Heart left ventricle (tissue), 16 donors: ENCODE results near the gene ITGB3. TPM values are rescaled to one million over a fixed set of nuclear protein-coding genes. Genes with fewer than 3 reads are reported as not detected.

Experiments
- ATAC-seq, 4 donors: fragments of 200-7000 bp; cut with Tn5 transposase; one replicate each; pipeline ENCODE4 v1.9.1; 2020 to 2022; ENCODE audit warnings: moderate library complexity in 4 of 4, mild to moderate bottlenecking in 3 of 4, moderate number of reproducible peaks in 1 of 4
- DNase-seq, 5 donors: peaks; one replicate each; pipeline ENCODE4 v3.0.0-alpha.2; 2020
- H3K27ac ChIP-seq, 12 donors: fragments of 200-600 bp; sonication (generic) in 4 of 12; one replicate each; pipeline versions ENCODE4 v1.5.0 to v1.8.0; 2016 to 2022; ENCODE audit warnings: mild to moderate bottlenecking in 2 of 12
- H3K27me3 ChIP-seq, 9 donors: fragments of 200-600 bp; sonication (generic) in 2 of 9; one replicate each; pipeline versions ENCODE4 v1.5.1 to v1.8.0; 2016 to 2022; ENCODE audit warnings: mild to moderate bottlenecking in 3 of 9
- H3K36me3 ChIP-seq, 9 donors: fragments of 200-600 bp; sonication (generic) in 2 of 9; one replicate each; pipeline versions ENCODE4 v1.5.0 to v1.8.0; 2018 to 2022; ENCODE audit warnings: mild to moderate bottlenecking in 2 of 9
- H3K4me1 ChIP-seq, 12 donors: fragments of 200-600 bp; sonication (generic) in 4 of 12; one replicate each; pipeline versions ENCODE4 v1.5.0 to v1.8.0; 2016 to 2022; ENCODE audit warnings: mild to moderate bottlenecking in 3 of 12
- H3K4me3 ChIP-seq, 12 donors: fragments of 200-600 bp; sonication (generic) in 4 of 12; one replicate each; pipeline versions ENCODE4 v1.5.0 to v1.8.0; 2017 to 2022; ENCODE audit warnings: mild to moderate bottlenecking in 9 of 12, moderate library complexity in 4 of 12
- H3K9me3 ChIP-seq, 12 donors: fragments of 200-600 bp; sonication (generic) in 4 of 12; one replicate each; pipeline versions ENCODE4 v1.5.0 to v1.8.0; 2016 to 2022; ENCODE audit warnings: mild to moderate bottlenecking in 1 of 12
- POLR2A ChIP-seq, 2 donors: fragments of 450-650 bp; IDR thresholded peaks; one replicate each; pipeline ENCODE4 v1.6.1; 2017; ENCODE audit warnings: antibody characterized with exemption in 2 of 2, mild to moderate bottlenecking in 2 of 2, moderate library complexity in 2 of 2
- WGBS, 4 donors: extraction: QIAGEN DNeasy Blood & Tissue Kit in 2 of 4; methylation state at CpG; one replicate each; pipeline versions ENCODE4 v1.1.5 to v1.1.7; 2013 to 2018; 5-methylcytosine and 5-hydroxymethylcytosine counted together
- intact Hi-C, 10 donors: fragments of 100-400 bp; cut with DNase I; formaldehyde crosslinking; loops; one replicate each; pipeline versions ENCODE4 v1.11.1 to v1.14.2; 2022
- polyA plus RNA-seq, 2 donors: library from polyadenylated mRNA; stranded (reverse); fragments of 200-250 nt; gene quantifications; one replicate each; pipeline ENCODE4 v1.2.3, GENCODE V29; 2013
- total RNA-seq, 9 donors: library from RNA; depleted of rRNA in 2 of 9; stranded (reverse); fragments of >200 nt in 2 of 9; fragmentation: NEBNext Ultra II Directional in 3 of 9; extraction: Animal tissue kit (Norgen Biotek cat#: 25700) in 3 of 9; gene quantifications; one replicate each; pipeline versions ENCODE4 v1.1.0 to v1.2.4, GENCODE V29; 2016 to 2023
- TF ChIP-seq, protein P1 (sequence below), 12 donors: fragments of 200-600 bp; sonication (generic) in 4 of 12; IDR thresholded peaks; one replicate each; pipeline versions ENCODE4 v1.5.0 to v1.8.0; 2018 to 2022; ENCODE audit warnings: antibody characterized with exemption in 12 of 12, mild to moderate bottlenecking in 5 of 12
- donor health status: ischemic (EF 13 %, LVEDD 7.1; RV severe dilation, severe dysfunction).
- donor health status: healthy with polysubstance abuse.
- donor health status: DM: no; HTN: yes; CAD: no.
- donor health status: DM: no; HTN: no; CAD: no.
- donor health status: ischemic (EF 25% LVEDD 6.9; RV normal size, moderate dysfunction).
- donor health status: ischemic (EF 25% LVEDD 5.7; RV mildly dilated, moderate dysfunction).
- donor health status: healthy.
- donor health status: DM: yes; HTN: yes; CAD: no.
- donor health status: ischemic (EF 35%, LVEDD 5.7; RV mildly dilated, moderate dysfunction).
- donor health status: nonischemic (EF 11% LVEDD 7.7; RV severe dilation, severe dysfunction).
- donor health status: DM: yes; HTN: yes; CAD: no.
- donor health status: PGD.
- donor health status: ischemic (EF 29% LVEDD 5.4; RV normal size, mild dysfunction).
- donor health status: nonischemic (EF 23%, LVEDD 6.1; RV moderate dilation, normal function).

The ITGB3 gene
- total and polyA plus RNA-seq, 11 donors = 1.3 to 14.8 (median 4.8) TPM

DNA sequence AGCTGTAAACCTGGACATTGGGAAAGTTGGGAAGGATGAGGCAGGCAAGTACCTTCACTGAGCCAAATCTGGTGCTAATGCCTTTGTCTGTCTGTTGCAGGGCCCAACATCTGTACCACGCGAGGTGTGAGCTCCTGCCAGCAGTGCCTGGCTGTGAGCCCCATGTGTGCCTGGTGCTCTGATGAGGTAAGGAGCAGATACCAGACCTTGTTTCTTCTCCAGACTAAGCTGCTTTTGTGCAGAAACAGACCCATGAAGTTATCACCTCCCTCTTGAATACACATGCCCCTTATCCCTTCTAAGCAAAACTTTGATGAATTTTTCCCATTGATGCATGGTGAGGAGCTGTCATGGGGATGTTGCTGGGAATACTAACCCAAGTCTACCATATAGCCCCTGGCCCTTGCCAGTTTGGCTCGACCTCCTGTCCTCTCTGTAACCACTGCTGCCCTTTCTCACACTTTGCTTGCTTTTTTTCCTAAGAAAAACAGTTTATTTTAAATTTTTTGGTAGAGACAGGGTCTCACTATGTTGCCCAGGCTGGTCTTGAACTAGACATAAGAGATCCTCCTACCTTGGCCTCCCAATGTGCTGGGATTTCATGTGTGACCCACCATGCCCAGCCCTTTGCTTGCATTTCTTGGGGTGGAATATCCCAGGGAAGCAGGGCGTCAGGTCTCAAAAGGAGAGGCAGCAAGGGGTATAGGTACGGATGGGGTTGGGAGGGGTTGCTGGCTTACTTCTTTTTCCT, 20.9 kb downstream of the ITGB3 start:
- Histone ChIP-seq H3K9me3 (no peaks in the 10 kb centered on the region), H3K4me1 (peaks cover 2 to 55% (median 50%) of the 10 kb centered on the region in 12 donors), H3K27me3 (no peaks in the 10 kb centered on the region), H3K4me3 (no peak overlapping the region), H3K27ac (peak overlapping the region in 11 of 12 donors; percentile 68 to 92 (median 87)), H3K36me3 (no peaks in the 10 kb centered on the region)
- intact Hi-C loops = loop anchor here in 3 of 10 donors (2.0 to 5.0 kb wide), 4 partner anchors 32 to 44 kb away; no protein-coding TSS in a partner anchor
- DNase-seq (no peak), ATAC-seq (no peak)
- no peak for TF ChIP-seq POLR2A (IDR thresholded peaks at IDR 0.05)
- TF ChIP-seq, protein P1, sequence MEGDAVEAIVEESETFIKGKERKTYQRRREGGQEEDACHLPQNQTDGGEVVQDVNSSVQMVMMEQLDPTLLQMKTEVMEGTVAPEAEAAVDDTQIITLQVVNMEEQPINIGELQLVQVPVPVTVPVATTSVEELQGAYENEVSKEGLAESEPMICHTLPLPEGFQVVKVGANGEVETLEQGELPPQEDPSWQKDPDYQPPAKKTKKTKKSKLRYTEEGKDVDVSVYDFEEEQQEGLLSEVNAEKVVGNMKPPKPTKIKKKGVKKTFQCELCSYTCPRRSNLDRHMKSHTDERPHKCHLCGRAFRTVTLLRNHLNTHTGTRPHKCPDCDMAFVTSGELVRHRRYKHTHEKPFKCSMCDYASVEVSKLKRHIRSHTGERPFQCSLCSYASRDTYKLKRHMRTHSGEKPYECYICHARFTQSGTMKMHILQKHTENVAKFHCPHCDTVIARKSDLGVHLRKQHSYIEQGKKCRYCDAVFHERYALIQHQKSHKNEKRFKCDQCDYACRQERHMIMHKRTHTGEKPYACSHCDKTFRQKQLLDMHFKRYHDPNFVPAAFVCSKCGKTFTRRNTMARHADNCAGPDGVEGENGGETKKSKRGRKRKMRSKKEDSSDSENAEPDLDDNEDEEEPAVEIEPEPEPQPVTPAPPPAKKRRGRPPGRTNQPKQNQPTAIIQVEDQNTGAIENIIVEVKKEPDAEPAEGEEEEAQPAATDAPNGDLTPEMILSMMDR (IDR thresholded peaks at IDR 0.05) = no peak
- WGBS, 4 donors = 78 to 88% (median 86%) methylated on average over 5 of the region's 5 CpGs

- TF ChIP-seq, protein P1 (IDR thresholded peaks at IDR 0.05) = no peak
- intact Hi-C loops = loop anchor here in 3 of 10 donors (2.0 to 5.0 kb wide), 4 partner anchors 33 to 45 kb away; no protein-coding TSS in a partner anchor
- Histone ChIP-seq H3K4me1 (peaks cover 2 to 64% (median 60%) of the 10 kb centered on the region in 12 donors), H3K27me3 (no peaks in the 10 kb centered on the region), H3K36me3 (no peaks in the 10 kb centered on the region), H3K27ac (peak overlapping the region; percentile 68 to 92 (median 85)), H3K4me3 (peak overlapping the region in 1 of 12 donors; percentile 1), H3K9me3 (no peaks in the 10 kb centered on the region)
- WGBS, 4 donors = 20 to 34% (median 29%) methylated on average over 13 of the region's 13 CpGs
- peak; percentile 68 to 77 (median 72) for ATAC-seq
- DNase-seq = peak; percentile 88 to 94 (median 90)
Observed at GRCh38 chr17:47275245-47275984, 21.8 kb downstream of the ITGB3 start.

- Histone ChIP-seq H3K9me3 (no peaks in the 10 kb centered on the region), H3K4me3 (no peak overlapping the region), H3K36me3 (no peaks in the 10 kb centered on the region), H3K4me1 (peaks cover 2 to 73% (median 64%) of the 10 kb centered on the region in 12 donors), H3K27ac (peak overlapping the region; percentile 68 to 92 (median 85)), H3K27me3 (no peaks in the 10 kb centered on the region)
- intact Hi-C loops = loop anchor here in 3 of 10 donors (5.0 kb wide), 3 partner anchors 34 to 44 kb away; no protein-coding TSS in a partner anchor
- TF ChIP-seq, protein P1 (IDR thresholded peaks at IDR 0.05) = no peak
- TF ChIP-seq POLR2A (IDR thresholded peaks at IDR 0.05) = no peak
- ATAC-seq (no peak), DNase-seq (no peak)
- 79 to 84% (median 82%) methylated on average over 3 of the region's 3 CpGs for WGBS, 4 donors
Observed at GRCh38 chr17:47276444-47276843, 22.8 kb downstream of the ITGB3 start.

DNA sequence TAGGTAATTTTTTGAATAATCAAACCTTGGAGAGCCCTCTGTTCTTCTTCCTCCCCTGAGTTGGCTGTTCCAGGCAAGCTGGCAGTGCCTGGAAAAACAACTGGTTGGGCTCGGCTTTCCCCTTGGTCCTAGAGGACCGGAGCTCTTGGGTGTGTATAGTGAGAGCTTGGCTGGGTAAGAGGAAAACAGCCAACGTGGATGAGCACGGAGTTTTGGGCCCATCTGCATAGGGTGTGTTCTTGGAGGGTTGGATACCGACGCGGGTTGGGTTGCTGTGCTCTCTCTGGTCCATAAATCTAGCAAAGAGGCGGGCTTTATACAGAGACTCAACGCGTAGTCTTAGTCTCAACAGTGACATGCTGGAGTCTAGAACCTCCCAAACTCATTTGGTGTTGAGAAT, 23.2 kb downstream of the ITGB3 start:
- peak overlapping the region; percentile 29 to 92 (median 85) for H3K27ac ChIP-seq
- no peaks in the 10 kb centered on the region for H3K27me3 ChIP-seq
- intact Hi-C loops = loop anchor here in 3 of 10 donors (5.0 kb wide), 3 partner anchors 35 to 45 kb away; no protein-coding TSS in a partner anchor
- H3K4me1 ChIP-seq = peaks cover 2 to 76% (median 64%) of the 10 kb centered on the region in 12 donors
- no peaks in the 10 kb centered on the region for H3K36me3 ChIP-seq
- 26 to 28% (median 26%) methylated on average over 10 of the region's 10 CpGs for WGBS, 4 donors
- DNase-seq (peak; percentile 75 to 91 (median 83)), ATAC-seq (peak; percentile 62 to 78 (median 69))
- H3K4me3 ChIP-seq = no peak overlapping the region
- no peak for TF ChIP-seq POLR2A (IDR thresholded peaks at IDR 0.05)
- TF ChIP-seq, protein P1 (IDR thresholded peaks at IDR 0.05) = no peak
- H3K9me3 ChIP-seq = no peaks in the 10 kb centered on the region
